KOPT-K1 (cell line): Measurements from ENCODE around the gene LRPAP1.
"Not testable (repeated sequence)": the region's sequence is repeated elsewhere in the genome, so short reads cannot be mapped to it uniquely, and the experiment has no call there.

Experiments used
- H3K27ac ChIP-seq: fragments of 200-600 bp; sonication (generic); 2 replicates; pipeline ENCODE4 v1.5.1; 2016; ENCODE audit warnings: antibody characterized with exemption, mild to moderate bottlenecking, low read depth, low read length; ENCODE audit not compliant: poor library complexity, severe bottlenecking
- H3K36me3 ChIP-seq: fragments of 200-600 bp; sonication (generic); 2 replicates; pipeline ENCODE4 v1.5.1; 2017; ENCODE audit warnings: antibody characterized with exemption, mild to moderate bottlenecking, low read length, moderate library complexity; ENCODE audit not compliant: insufficient read depth
- H3K9me3 ChIP-seq: fragments of 200-600 bp; sonication (generic); 2 replicates; pipeline ENCODE4 v1.5.1; 2017; ENCODE audit warnings: antibody characterized with exemption, low read length, mild to moderate bottlenecking; ENCODE audit not compliant: insufficient read depth, poor library complexity, severe bottlenecking

The LRPAP1 gene

DNA sequence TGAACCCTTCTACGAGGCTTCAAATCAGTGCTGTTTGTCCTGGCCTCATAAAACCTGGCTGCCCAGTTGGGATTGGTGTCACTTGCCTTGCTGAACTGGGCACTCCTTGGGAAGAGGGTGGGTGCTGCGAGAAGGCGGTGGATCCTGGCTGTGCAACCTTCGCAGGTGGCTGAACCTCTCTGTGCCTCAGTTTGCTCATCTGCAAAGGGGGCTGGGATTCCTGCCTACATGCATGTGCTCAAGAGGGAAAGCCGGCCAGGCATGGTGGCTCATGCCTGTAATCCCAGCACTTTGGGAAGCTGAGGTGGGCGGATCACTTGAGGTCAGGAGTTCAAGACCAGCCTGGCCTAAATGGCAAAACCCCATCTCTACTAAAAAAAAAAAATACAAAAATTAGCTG, 17.8 kb upstream of the LRPAP1 start:
- H3K9me3 ChIP-seq, H3K36me3 ChIP-seq, H3K27ac ChIP-seq: not testable (repeated sequence)

DNA sequence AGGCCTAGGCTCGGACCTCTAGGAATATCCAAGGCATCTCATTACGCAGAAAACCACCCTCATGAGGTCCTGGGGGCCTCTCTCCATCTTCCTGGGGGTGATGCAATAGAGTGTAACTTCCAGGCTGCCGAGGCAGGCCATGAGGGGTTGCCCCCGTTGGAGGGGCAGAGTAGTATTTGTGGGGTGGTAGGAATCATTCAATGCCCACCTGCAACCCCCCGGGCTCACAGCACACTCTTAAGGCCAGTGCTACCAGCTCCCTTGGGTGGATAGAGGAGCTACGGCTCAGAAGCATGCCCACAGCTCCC, 17.4 kb upstream of the LRPAP1 start:
- H3K9me3 ChIP-seq, H3K27ac ChIP-seq, H3K36me3 ChIP-seq: not testable (repeated sequence)

DNA sequence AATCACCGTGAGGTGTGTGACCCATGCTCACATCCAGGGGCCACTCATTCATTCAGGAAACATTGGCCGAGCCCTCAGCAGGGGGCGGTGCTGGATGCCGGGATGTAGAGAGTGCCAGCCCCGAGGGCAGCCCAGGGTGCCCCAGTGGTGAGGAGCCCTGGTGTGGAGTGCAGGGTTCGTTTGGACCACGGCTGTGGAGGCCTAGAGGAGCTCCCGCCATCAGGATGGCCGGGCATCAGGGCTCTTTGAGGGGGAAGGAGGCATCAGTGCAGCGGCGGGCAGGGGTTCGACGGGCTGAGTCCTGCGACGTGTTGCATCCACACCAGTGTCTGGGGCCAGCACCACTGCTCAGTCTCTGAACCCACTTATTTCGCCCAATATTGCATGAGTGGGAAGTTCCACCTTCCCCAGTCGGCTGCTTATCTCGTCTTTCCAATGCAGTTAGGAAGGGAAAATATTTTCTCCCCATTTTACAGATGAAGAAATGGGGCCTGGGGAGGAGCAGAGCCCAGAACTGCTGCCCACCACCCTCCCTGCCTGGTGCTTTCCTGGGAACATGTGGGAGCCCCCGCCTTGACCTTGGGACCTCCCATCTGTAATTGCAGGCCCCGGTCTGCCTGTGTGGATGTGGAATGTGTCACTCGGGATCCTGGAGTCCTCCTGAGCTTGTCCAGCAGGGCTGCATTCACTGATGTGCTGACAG, 16.9 kb upstream of the LRPAP1 start:
- not testable (repeated sequence) for H3K9me3 ChIP-seq, H3K36me3 ChIP-seq, H3K27ac ChIP-seq

DNA sequence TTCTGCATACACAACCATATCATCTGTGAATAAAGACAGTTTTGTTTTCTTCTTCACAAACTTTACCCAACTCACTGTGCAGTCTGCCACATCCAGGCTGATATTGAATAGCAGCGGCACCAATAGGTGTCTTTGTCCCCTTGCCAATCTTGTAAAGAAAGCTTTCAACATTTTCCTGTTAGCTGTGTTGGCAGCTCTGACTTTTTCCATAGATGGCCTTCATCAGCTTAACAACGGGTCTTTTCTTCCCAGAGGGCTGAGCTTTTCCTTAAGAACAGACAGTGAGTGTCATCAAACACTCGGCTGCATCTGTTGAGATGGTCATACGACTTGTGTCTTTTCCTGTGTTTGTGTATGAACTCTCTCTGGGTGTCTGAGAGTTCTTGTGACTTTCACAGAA, 14.5 kb upstream of the LRPAP1 start:
- H3K27ac ChIP-seq, H3K36me3 ChIP-seq, H3K9me3 ChIP-seq: not testable (repeated sequence)

DNA sequence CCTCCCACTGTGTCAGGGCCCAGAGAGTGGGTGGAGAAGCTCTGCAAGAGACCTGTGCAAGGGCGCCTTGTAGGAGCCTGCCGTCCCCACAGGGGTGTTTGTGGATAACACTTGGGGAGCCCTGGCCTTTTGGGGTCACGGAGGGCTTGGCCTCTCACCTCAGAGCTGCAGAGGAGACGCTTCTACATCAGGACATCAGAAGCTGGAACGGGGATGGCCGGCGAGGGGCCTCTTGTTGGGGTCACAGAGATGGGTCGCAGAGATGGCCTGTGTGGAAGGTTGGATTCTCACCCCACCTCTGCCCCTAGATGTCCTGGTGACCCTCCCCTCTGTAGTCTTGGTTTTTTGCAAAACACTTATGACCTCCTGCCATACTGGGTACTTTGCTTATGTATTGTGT, 13.1 kb upstream of the LRPAP1 start:
- H3K36me3 ChIP-seq, H3K9me3 ChIP-seq, H3K27ac ChIP-seq: not testable (repeated sequence)

DNA sequence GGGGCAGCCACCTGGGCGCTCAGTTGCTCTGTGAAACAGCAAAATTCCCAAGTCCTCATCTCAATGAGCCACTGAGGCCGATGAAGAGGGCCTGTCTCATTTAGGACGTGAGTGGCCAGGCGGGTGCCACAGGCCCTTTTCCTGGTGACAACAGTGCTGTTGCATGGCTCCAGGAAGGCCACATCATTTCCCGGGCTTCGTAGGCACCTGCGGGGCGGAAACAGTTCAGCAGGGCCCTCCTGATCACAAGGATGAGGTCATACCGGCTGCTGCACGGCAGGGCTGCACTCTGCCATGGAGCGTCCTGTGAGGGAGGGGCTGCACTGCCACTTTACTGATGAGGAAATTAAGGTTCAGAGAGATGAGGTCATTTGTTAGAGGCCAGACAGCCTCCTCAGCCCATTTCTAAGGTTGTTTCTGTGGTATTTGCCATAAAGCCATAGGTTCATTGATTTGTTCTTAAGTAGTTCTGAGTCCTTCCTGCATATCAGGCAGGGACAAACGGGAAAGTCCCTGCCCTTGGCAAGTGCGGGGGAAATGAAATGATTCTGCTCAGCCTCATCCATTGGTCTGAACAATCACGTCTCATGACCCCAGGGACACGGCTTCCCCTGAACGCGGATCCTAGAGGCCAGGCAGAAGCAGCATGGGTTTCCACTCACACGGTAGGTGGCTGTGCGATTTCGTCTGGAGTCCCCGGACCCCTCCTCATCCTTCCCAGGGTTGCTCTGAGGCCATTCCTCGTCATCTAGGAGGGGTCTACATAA, 12.2 kb upstream of the LRPAP1 start:
- H3K36me3 ChIP-seq, H3K27ac ChIP-seq, H3K9me3 ChIP-seq: not testable (repeated sequence)

DNA sequence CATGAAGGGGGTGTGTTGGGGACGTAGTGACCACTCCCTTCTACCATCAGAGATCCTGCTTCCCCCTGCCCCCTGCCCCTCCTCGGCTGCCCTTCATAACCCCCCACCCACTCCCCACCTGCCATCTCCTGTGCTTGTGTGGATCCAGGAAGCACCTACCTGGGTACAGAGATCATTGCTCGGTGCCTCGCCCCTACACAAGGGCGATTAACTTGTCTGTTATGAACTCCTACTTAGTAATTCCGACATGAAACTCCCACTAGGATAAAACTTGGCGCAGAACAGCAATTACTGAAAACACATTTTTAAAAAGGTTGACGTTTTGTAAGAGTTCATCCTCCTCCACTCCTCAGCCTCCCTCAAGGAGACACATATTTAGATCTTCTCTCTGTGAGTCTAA, 11.2 kb upstream of the LRPAP1 start:
- not testable (repeated sequence) for H3K27ac ChIP-seq, H3K9me3 ChIP-seq, H3K36me3 ChIP-seq

DNA sequence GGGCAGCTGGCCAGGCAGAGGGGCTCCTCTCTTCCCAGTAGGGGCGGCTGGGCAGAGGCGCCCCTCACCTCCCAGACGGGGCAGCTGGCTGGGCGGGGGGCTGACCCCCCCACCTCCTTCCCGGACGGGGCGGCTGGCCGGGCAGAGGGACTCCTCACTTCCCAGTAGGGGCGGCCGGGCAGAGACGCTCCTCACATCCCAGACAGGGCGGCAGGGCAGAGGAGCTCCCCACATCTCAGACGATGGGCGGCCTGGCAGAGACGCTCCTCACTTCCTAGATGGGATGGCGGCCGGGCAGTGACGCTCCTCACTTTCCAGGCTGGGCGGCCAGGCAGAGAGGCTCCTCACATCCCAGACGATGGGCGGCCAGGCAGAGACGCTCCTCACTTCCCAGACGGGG, 6.7 kb upstream of the LRPAP1 start:
- H3K9me3 ChIP-seq, H3K27ac ChIP-seq, H3K36me3 ChIP-seq: not testable (repeated sequence)

DNA sequence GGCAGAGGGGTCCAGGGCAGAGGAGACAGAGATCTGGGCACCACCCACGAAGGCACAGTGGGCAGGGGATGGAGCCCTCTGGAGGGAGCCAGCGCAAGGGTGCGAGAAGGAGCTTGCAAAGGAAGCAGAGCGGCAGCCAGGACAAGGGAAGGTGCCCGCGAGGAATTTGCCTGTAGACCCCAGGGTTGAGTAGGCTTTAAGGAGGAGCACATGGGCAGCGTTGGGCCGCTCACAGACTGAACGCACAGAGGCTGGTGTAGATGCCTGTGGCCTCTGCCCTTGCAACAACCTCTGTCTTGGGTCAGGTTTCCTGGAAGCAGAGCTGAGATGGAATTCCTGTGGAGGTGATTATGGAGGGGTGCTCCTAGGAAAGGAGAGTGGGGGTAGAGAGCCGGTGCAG, 3.6 kb upstream of the LRPAP1 start:
- H3K27ac ChIP-seq, H3K36me3 ChIP-seq, H3K9me3 ChIP-seq: not testable (repeated sequence)

DNA sequence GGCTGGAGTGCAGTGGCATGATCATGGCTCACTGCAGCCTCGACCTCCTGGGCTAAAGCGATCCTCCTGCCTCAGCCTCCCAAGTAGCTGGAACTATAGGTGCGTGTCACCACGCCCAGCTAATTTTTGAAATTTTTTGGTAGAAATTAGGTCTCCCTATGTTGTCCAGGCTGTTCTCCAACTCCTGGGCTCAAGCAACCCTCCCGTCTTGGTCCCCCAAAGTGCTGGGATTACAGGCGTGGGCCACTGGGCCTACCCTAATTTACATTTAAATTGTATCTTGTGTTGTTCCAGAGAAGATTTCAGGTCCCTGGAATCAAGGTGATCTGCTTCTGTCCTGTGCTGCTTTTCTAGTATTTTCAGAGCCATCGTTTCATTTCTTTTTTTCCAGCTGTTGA, 1.2 kb upstream of the LRPAP1 start:
- Histone ChIP-seq H3K36me3 (peaks cover 14% of the 10 kb centered on the region; the same call in 1 of the 2 replicates), H3K9me3 (no peaks in the 10 kb centered on the region), H3K27ac (no peak overlapping the region)

DNA sequence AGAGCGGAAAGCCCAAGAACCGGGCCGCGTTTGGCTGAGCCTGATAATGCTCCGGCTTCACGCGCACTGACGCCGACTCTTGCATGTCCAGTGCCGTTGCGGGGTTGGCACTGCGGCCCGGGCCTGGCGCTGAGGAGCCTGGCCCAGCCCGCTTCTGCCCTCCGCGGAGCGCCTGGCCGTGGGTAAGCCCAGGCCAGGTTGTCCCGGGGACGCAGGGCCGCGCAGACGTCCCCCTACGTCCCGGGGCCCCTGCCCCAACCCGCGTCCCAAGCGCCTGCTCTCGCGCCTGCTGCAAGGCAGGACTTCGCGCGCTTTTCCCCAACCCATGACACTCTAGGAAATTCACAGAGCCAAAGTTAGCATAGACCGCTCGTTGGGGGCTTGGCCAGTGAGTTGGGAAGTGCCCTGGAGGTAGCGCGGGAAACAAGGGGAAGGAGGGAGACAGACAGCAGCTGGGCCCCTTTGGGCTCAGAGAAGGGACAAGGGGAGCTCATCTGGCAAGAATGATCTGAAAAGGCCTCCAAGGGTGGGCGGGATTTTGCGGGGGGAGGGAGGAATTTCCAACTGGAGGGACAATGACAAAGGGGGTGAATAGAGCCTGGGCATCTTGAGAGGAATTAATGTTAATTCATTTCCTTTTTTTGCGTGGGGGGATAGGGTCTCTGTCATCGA, 665 bp upstream of the LRPAP1 start:
- H3K9me3 ChIP-seq, result no peaks in the 10 kb centered on the region
- peaks cover 19% of the 10 kb centered on the region; the same call in 1 of the 2 replicates for H3K36me3 ChIP-seq
- no peak overlapping the region for H3K27ac ChIP-seq

DNA sequence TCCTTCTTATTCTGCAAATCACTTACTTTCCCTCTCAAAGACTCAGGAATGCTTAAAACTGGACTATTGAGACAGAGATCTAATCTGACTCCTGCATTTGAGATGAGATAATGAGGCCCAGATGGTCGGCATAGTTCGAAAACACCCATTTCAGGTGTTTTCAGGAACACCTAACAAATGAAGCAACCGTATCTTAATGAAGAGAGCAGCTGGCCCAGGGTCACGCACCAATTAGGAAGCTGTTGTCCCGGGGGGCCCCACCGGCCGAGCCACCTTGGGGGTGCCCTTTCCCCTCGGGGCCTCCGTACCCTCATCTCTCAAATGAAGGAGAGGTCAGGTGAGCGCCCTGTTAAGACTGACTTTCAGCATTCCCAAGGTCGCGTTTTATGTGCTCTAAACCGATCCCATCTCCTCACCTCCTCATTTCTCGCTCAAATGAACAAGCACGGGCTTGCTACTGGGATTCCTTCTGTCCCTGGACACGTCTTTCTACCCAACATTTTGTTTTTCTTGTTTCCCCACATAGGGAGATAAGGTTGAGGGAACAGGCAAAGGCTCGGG, 824 bp downstream of the LRPAP1 start:
- peaks cover 29% of the 10 kb centered on the region; the same call in 1 of the 2 replicates for H3K36me3 ChIP-seq
- H3K9me3 ChIP-seq, result no peaks in the 10 kb centered on the region
- H3K27ac ChIP-seq, result peak overlapping the region; percentile 75

DNA sequence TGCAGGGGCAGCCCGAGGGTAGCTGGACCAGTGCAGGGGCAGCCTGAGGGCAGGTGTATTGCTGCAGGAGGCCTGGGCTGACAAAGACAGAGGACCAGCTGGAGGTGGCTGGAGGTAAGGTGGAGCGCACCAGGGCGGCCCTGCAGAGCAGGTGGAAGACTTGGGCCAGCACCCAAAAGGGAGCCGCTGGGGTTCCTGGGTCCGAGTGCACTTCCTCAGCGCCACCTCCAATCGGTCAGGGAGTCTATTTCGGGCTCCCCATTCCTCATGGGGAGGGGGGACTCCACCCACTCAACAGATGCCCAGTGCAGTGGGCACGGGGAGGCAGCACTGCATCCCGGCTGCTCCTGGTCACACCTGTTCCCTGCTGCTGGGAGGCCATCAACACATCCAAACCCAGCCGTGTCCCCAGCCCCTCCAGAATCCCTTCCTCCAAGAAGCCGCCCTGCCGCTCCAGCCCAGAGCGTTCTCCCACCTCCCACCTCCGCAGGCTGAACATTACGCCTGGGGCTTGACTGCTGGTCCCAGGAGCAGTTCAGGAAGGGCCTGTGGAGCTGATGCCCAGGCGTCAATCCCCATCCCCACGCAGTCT, 1.5 kb downstream of the LRPAP1 start:
- peaks cover 31% of the 10 kb centered on the region; the same call in 1 of the 2 replicates for H3K36me3 ChIP-seq
- H3K9me3 ChIP-seq, result no peaks in the 10 kb centered on the region
- no peak overlapping the region for H3K27ac ChIP-seq

DNA sequence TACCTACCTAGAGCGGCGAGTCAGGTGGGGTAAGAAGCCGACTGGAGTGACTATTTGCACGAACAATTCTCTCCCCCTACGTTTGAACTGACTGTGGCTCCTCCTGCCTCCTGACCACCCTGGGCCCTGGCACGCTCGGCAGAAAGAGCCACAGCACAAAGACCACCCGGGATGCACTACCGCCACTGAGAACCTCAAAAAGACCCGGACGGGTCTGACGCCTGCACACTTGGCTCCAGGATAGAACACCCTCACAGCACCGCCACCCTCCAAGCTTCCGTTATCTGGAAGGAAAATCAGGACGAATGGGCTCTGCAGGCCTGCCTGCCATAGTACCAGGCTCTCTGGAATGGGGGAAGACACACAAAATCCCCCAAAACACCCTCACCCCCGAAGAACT, 2.2 kb downstream of the LRPAP1 start:
- no peak overlapping the region for H3K27ac ChIP-seq
- H3K36me3 ChIP-seq, result peaks cover 38% of the 10 kb centered on the region
- no peaks in the 10 kb centered on the region for H3K9me3 ChIP-seq

DNA sequence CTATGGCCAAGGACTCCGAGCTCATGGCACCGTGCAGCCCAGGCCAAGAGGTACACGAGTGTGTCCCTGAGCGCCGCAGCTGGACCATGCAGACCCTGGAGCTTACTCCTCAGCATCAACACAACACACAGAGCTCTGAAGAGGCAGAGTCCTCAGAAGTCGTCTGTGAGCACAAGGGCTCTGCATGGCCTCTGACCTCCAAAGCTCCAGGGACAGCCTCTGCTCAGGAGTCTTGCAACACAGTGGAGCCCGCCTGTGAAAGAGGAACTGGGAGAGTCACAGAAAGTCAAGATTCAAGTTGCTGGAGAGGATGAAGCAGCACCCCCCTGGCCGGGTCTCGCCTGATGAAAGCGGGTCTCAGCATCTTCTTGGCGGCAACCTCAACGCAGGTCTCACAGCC, 2.9 kb downstream of the LRPAP1 start:
- no peak overlapping the region for H3K27ac ChIP-seq
- H3K9me3 ChIP-seq, result no peaks in the 10 kb centered on the region
- peaks cover 45% of the 10 kb centered on the region for H3K36me3 ChIP-seq
